ENCODE results near the gene PROX2. TPM values are rescaled to one million over a fixed set of nuclear protein-coding genes. Genes with fewer than 3 reads are reported as not detected.

Gene PROX2
- polyA plus RNA-seq, 1 donor (not counting 4 experiments of a cell fraction or from before 2014, with no cell fraction given): not detected

- no peak for FAIRE-seq
- Histone ChIP-seq H3K36me3 (ENCODE audit: control insufficient read depth in 2 of 2, extremely low read depth in 1 of 2, insufficient read depth in 2 of 2, low read length in 2 of 2) (peaks cover 18 to 48% of the 10 kb centered on the region in 2 experiments), H3K4me2 (ENCODE audit: control insufficient read depth, extremely low read depth, insufficient read depth, low read depth, low read length) (no peak overlapping the region), H3K27me3 (ENCODE audit: control insufficient read depth, extremely low read depth, insufficient read depth, low read length) (no peaks in the 10 kb centered on the region), H3K9ac (ENCODE audit: control insufficient read depth, extremely low read depth, insufficient read depth, low read length) (no peak overlapping the region), H3K4me3 (ENCODE audit: control insufficient read depth in 2 of 3, extremely low read depth in 1 of 3, insufficient read depth in 2 of 3, low read depth in 1 of 3, low read length in 3 of 3) (no peak overlapping the region), H3K9me3 (ENCODE audit: control insufficient read depth, low read depth, low read length) (no peaks in the 10 kb centered on the region), H4K20me1 (ENCODE audit: control insufficient read depth, extremely low read depth, insufficient read depth, low read length) (no peaks in the 10 kb centered on the region), H3K4me1 (ENCODE audit: control insufficient read depth, extremely low read depth, insufficient read depth, low read length) (no peaks in the 10 kb centered on the region), H2AFZ (ENCODE audit: control insufficient read depth, low read length) (no peak overlapping the region), H3K9me1 (ENCODE audit: control insufficient read depth, extremely low read depth, insufficient read depth, low read length) (no peaks in the 10 kb centered on the region), H3K27ac (ENCODE audit: control insufficient read depth, insufficient read depth, low read length) (no peak overlapping the region), H3K79me2 (ENCODE audit: control insufficient read depth, insufficient read depth, low read length) (no peaks in the 10 kb centered on the region)
- no peak for DNase-seq (ENCODE audit: low read depth, low spot score)
- dilution Hi-C loops (cut with MboI; ENCODE audit: extremely low pct_ligation_motif_present, low sequenced_read_pairs): no loop called here
- TF ChIP-seq CTCF (optimal IDR thresholded peaks at IDR 0.05 in 1 of 3, IDR thresholded peaks at IDR 0.05 in 1 of 3, conservative IDR thresholded peaks at IDR 0.05 in 1 of 3; ENCODE audit: extremely low read depth in 1 of 3, insufficient read depth in 2 of 3, low read length in 3 of 3): no peak
- no peak for TF ChIP-seq EZH2 (IDR thresholded peaks at IDR 0.05; ENCODE audit: low read length)
These were observed 28.9 kb upstream of the PROX2 start for GRCh38 chr14:74904635-74905503.

- Histone ChIP-seq H3K4me2 (ENCODE audit: control insufficient read depth, extremely low read depth, insufficient read depth, low read depth, low read length) (no peak overlapping the region), H3K9ac (ENCODE audit: control insufficient read depth, extremely low read depth, insufficient read depth, low read length) (no peak overlapping the region), H3K4me3 (ENCODE audit: control insufficient read depth in 2 of 3, extremely low read depth in 1 of 3, insufficient read depth in 2 of 3, low read depth in 1 of 3, low read length in 3 of 3) (no peak overlapping the region), H3K9me1 (ENCODE audit: control insufficient read depth, extremely low read depth, insufficient read depth, low read length) (no peaks in the 10 kb centered on the region), H2AFZ (ENCODE audit: control insufficient read depth, low read length) (no peak overlapping the region), H3K36me3 (ENCODE audit: control insufficient read depth in 2 of 2, extremely low read depth in 1 of 2, insufficient read depth in 2 of 2, low read length in 2 of 2) (peaks cover 32 to 63% of the 10 kb centered on the region in 2 experiments), H3K4me1 (ENCODE audit: control insufficient read depth, extremely low read depth, insufficient read depth, low read length) (no peaks in the 10 kb centered on the region), H4K20me1 (ENCODE audit: control insufficient read depth, extremely low read depth, insufficient read depth, low read length) (no peaks in the 10 kb centered on the region), H3K9me3 (ENCODE audit: control insufficient read depth, low read depth, low read length) (no peaks in the 10 kb centered on the region), H3K27me3 (ENCODE audit: control insufficient read depth, extremely low read depth, insufficient read depth, low read length) (no peaks in the 10 kb centered on the region), H3K79me2 (ENCODE audit: control insufficient read depth, insufficient read depth, low read length) (no peaks in the 10 kb centered on the region), H3K27ac (ENCODE audit: control insufficient read depth, insufficient read depth, low read length) (no peak overlapping the region)
- TF ChIP-seq EZH2 (IDR thresholded peaks at IDR 0.05; ENCODE audit: low read length) (no peak), CTCF (optimal IDR thresholded peaks at IDR 0.05 in 1 of 3, IDR thresholded peaks at IDR 0.05 in 1 of 3, conservative IDR thresholded peaks at IDR 0.05 in 1 of 3; ENCODE audit: extremely low read depth in 1 of 3, insufficient read depth in 2 of 3, low read length in 3 of 3) (no peak)
- dilution Hi-C loops (cut with MboI; ENCODE audit: extremely low pct_ligation_motif_present, low sequenced_read_pairs): no loop called here
- FAIRE-seq (no peak), DNase-seq (ENCODE audit: low read depth, low spot score) (no peak)
These were observed 27.2 kb upstream of the PROX2 start for GRCh38 chr14:74902941-74903705.
